ENCODE results near the gene UBR4. TPM values are rescaled to one million over a fixed set of nuclear protein-coding genes. Genes with fewer than 3 reads are reported as not detected.

The UBR4 gene
- total RNA-seq, 1 experiment from 2014 or later, result 131 TPM

- Histone ChIP-seq H2BK20ac (ENCODE audit: low read depth, low read length, poor library complexity, severe bottlenecking) (no peak overlapping the region), H3K79me2 (ENCODE audit: insufficient read depth, low read length) (no peaks in the 10 kb centered on the region), H4K20me1 (ENCODE audit: control insufficient read depth, insufficient read depth, insufficient read length) (peaks cover 3% of the 10 kb centered on the region), H2BK120ac (ENCODE audit: low read depth, low read length, poor library complexity, severe bottlenecking) (no peak overlapping the region), H2BK5ac (ENCODE audit: insufficient read length, low read length) (no peak overlapping the region), H3K27ac (ENCODE audit: insufficient read length, low read depth, low read length) (no peak overlapping the region), H3T11ph (ENCODE audit: low read length) (no peak overlapping the region), H3K4me1 (ENCODE audit: insufficient read depth, low read length) (no peaks in the 10 kb centered on the region), H3K4ac (ENCODE audit: low read depth, low read length) (no peak overlapping the region), H3K4me2 (ENCODE audit: insufficient read depth, insufficient read length, low read length) (no peak overlapping the region), H3K23me2 (ENCODE audit: insufficient read length, low read depth, low read length, poor library complexity, severe bottlenecking) (no peaks in the 10 kb centered on the region), H2AK5ac (ENCODE audit: insufficient read length, low read length) (no peak overlapping the region), H3K18ac (ENCODE audit: insufficient read length, low read depth, low read length) (no peak overlapping the region), H2AFZ (ENCODE audit: low read length) (no peak overlapping the region), H3K56ac (ENCODE audit: insufficient read length, low read depth, low read length) (no peak overlapping the region), H2BK15ac (ENCODE audit: low read depth, low read length) (no peak overlapping the region), H3K9ac (ENCODE audit: extremely low read depth, insufficient read length, low read length) (no peak overlapping the region), H4K91ac (ENCODE audit: insufficient read length, low read depth, low read length) (no peak overlapping the region), H3K9me3 (ENCODE audit: control insufficient read depth, low read depth, low read length) (no peaks in the 10 kb centered on the region), H3K79me1 (ENCODE audit: insufficient read depth, low read depth, low read length, poor library complexity, severe bottlenecking) (no peaks in the 10 kb centered on the region), H2BK12ac (ENCODE audit: insufficient read length, low read depth, low read length) (no peak overlapping the region), H3K27me3 (ENCODE audit: insufficient read depth, low read length) (no peaks in the 10 kb centered on the region), H4K8ac (replicated peaks; ENCODE audit: insufficient read length, low read depth, low read length) (no peak overlapping the region), H4K5ac (ENCODE audit: insufficient read length, low read depth, low read length) (no peak overlapping the region), H3K14ac (ENCODE audit: insufficient read depth, low read length) (peak overlapping the region; percentile 4; the same call in 1 of the 2 replicates), H3K23ac (ENCODE audit: insufficient read length, low read depth, low read length) (no peak overlapping the region)
- no peak overlapping the region for H3K27ac Mint-ChIP-seq
- H3K4me1 Mint-ChIP-seq, result peaks cover 2 to 13% of the 10 kb centered on the region in 2 experiments; a peak in 3 of 4 replicates
- H3K4me3 Mint-ChIP-seq, result no peak overlapping the region
- H3K9me3 Mint-ChIP-seq, result no peaks in the 10 kb centered on the region; a peak in 1 of 5 replicates
- no CpG with 5 or more reads among the region's 22 CpGs for WGBS (ENCODE audit: extremely low coverage, insufficient read length, low lambda C conversion rate)
- no peak for DNase-seq
- TF ChIP-seq CTCF (conservative IDR thresholded peaks at IDR 0.05), result no peak
- H3K36me3 Mint-ChIP-seq (ENCODE audit: insufficient read depth in 1 of 3, low read depth in 3 of 3), result no peaks in the 10 kb centered on the region
- H3K27me3 Mint-ChIP-seq (ENCODE audit: low read depth), result peaks cover 9% of the 10 kb centered on the region; the same call in 1 of the 2 replicates
These were observed 176.0 kb downstream of the UBR4 start for GRCh38 chr1:19033926-19034680.
